C1 segment of cervical spinal cord (tissue), 14 donors: ENCODE measurements around the gene GABRG3.

Experiments used
- DNase-seq, 14 donors: peaks; one replicate each; lab custom pipeline; 2025; lab: John Stamatoyannopoulos, UW

GABRG3 gene

DNA sequence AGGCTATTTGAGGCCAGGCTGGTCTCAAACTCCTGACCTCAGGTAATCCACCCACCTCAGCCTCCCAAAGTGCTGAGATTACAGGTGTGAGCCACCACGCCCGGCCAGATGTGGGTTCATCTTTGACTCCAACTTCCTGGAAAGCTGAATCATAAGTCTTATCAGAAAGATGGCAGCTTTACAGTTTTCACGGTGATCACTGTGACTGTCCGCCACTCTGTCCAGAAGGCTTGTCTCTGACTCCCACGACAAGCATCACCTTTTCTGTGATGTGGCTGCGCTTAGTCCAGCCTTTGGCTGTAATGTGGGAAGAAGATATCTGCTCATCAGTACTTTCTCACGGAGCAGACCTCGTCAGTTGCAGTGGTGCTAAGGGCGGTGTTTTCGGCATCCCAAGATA, 527.7 kb downstream of the GABRG3 start:
- no peak for DNase-seq

DNA sequence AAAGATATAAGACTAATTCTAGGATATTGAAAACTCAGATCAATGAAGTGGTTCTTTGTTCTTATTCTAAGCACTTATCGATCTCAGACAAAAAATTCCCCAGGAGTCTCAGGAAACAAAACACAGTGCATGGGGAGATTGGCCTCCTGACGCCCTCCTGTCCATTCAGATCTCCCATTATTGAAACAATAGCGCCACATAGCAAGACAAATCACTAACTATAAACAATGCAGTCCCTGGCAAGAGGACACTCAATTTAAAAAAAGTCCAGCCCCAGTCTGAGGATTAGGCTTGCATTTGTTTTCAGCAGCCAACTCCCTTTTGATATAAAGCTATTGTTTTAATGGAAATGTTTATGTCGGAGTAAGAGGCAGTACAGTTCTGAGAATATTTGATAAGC, 528.2 kb downstream of the GABRG3 start:
- DNase-seq = no peak

DNA sequence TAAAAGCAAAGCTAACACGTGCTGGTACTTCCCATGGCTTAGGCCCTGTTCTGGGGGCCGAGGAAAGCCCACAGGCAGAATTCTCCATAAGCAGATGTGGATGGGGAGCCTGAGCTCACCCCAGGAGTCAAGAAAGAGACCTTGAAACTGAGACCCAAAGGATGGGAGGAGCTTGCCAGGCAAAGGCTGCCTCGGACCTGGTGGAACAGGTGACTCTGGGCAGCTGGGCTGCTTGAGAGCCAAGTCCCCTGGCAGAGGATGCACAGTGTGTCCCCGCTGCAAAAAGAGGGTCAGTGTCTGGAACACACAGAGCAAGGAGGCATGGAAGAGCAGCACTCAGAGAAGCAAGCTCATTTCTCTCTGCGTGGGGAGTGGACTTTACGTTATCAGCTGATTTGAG, 528.7 kb downstream of the GABRG3 start:
- no peak for DNase-seq

DNA sequence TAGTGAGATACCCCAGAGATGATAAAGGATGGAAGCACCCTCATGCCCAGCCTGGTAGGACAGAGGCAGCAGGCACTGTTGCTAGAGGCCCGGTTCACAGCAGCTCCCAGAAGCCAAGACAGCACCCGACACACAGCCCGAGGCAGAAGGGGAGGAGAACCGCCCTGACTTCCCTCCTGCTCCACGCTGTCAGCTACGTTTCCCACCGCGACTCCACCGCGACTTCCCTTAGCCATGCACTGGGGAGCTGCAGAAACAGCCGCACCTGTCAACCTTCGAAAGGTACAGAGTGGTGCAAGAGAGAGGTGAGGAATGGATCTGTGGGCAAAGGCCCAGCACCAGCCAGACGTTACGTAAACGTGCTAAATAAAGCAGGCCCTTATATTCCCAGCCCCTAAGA, 529.2 kb downstream of the GABRG3 start:
- DNase-seq = no peak

DNA sequence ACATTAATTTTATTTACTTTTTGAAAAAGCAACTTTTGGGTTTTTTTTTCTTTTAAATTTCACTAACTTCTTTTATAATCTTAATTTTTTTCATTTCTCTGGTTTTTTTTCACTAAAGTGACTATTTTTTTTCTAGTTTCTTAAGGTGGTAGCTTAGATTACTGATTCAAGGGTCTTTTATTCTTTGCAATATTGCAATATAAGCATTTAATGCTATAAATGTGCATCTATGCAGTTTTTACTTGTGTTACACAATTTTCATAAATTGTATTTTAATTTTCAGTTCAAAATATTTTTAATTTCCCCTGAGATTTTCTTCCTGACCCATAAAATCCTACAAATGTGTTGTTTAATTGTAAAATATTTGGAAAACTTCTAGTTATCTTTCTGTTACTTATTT, 535.8 kb downstream of the GABRG3 start:
- DNase-seq = no peak

DNA sequence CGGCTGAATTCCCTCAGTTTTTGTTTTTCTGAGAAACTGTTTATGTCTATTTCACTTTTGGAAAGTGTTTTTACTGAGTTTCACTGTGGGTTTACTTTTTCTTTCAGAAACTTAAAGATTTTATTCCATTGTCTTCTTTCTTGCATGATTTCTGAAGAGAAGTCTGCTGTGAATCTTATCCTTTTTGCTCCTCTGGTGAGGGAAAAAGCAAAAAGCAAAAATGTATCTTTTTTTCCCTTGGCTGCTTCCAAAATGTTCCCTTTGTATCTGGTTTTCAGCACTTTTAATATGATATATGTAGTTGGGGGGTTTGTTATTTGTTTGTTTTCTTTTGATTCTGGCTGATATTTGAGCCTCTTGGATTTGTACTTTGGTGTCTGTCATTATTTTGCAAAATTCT, 538.0 kb downstream of the GABRG3 start:
- no peak for DNase-seq

DNA sequence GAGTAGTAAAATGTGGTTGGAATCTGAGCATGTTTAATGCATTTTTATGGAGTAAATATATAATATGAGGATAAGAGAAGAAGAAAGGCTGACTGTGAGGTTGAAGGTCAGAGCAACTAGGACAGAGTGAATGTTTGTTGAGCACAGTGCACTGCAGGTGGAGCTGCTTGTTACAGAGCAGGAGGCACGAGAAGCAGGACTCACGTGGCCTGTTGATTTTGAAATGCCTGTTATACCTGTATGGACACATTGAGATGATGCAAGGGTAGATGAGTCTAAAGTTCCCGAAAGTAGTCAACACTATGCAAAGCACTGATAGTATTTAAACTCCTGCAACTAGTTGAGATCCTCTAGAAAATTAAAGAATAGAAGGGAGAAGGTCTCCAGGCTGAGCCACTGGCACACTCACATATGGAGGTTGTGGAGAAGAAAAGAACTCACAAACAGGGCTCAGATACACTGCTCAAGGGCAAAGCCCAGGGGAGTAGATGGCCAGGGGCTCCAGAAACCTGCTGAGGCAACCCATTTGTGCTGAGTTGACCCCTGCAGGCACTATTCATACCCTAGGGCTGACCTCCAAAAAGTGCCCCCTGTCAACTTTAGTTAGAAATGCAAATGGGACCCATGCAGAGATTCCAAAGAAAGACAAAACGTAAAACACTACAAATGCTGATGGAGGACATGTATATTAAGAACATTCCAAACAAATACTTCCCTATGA, 541.5 kb downstream of the GABRG3 start:
- no peak for DNase-seq

DNA sequence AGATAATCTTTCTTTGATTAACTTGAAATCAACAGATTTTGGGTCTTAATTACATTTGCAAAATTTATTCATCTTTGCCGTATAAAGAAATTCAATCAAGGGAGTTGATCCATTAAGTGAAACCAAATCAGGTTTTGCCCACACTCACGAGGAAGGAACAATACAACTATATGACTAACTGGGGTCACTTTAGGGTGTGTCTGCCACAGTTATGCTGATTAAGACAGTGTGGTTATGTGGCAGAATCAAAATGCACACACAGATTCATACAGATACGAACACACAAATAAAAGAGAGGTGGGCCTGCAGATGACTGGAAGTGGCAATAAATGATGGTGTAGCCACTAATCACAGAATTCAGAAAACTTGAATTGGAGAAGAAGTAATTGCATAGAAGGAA, 543.5 kb downstream of the GABRG3 start:
- DNase-seq = no peak

DNA sequence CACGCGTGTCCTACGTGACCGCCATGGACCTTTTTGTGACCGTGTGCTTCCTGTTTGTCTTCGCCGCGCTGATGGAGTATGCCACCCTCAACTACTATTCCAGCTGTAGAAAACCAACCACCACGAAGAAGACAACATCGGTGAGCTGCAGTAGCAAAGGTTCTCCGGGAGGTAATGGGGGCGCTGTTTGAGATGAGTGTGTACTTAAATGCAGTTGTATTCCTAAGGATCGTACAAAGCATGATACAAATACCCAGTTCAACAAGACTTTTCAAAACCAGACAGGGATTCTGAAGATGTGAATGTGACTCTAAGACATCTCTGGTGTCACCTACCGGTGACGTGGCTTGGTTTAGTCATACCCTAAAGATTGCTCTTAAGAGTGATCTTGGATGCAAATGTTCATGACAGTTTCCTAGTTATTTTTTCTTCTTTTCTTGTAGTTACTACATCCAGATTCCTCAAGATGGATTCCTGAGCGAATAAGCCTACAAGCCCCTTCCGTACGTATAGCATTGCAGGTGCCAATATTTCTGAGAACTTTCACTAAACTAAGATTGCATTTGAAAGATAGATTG, 556.6 kb downstream of the GABRG3 start:
- DNase-seq = no peak

DNA sequence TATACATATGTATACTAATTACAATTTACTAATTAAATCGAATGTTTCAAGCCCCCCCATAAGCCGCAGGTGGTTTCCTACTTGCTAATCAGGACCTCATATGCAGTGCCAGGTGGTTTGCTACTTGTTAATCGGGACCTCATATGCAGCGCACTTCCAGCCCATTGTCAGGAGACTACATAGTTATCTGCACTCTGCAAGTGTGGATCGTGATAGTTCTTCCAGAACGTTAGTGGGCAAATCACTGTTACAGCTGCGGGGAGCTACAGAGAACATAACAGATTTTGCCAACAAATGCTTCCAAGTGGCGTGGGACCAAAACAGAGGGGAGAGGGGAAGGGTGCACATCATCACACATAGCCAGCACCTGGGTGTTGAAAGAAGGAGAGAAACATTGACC, 558.4 kb downstream of the GABRG3 start:
- no peak for DNase-seq

DNA sequence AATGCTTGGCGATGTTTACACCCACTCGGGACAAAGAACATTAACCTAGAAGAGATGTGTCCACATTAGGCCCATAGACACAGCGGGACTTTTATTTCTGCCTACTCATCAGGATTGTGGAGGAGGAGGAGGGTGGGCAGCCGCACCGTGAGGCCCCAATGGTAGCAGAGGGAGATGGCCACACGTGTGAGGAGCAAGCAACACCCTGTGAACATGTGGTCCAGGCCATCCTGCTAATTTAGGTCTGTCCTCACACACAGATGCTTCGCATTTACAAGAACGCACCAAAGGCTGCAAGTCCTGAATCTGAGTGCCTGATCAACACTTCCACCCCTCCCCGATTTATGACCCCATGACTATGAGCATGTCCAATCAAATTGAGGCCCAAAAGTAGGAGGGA, 560.0 kb downstream of the GABRG3 start:
- no peak for DNase-seq

DNA sequence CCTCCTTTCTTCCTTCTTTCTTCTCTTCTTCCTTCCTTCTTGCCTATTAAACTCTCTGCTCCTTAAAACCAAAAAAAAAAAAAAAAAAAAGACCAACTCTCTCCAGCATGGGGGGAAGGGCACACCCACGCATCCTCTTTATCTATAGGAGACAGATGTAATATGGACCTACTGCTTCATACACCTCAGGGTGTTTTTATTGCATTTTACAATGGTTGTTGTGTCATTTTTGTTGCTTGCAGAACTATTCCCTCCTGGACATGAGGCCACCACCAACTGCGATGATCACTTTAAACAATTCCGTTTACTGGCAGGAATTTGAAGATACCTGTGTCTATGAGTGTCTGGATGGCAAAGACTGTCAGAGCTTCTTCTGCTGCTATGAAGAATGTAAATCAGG, 561.4 kb downstream of the GABRG3 start:
- no peak for DNase-seq

DNA sequence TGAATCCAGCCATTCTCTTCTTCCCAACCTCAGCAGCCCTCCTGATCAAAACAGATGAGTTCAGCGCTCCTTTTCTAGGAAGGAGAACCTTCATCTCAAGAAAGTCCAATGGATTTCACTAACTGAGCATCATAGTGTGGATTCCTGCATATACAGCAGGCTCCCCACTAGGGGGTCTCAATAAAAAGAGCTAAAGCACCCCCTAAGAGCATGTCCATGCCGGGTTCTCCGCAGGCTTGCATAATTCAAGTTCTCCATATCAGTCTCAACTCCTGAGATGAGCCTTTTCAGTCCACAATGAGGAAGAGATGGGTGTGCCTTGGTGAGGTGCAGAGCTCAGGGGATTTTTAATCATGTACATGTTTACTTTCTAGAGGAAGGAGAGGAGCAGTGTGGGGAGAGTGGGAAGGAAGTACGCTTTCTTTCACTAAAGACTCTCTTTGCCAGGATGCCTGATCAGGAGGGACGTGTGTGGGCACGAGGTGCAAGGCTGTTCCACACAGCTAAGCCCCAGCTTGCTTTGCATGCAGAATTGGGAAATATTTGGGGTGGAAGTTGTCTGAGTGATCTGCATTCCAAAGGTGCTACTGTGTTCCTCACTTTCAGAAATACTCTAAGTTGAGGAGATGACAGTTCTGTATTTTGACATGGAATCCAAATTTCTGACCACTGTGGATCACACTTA, 564.6 kb downstream of the GABRG3 start:
- DNase-seq = no peak

DNA sequence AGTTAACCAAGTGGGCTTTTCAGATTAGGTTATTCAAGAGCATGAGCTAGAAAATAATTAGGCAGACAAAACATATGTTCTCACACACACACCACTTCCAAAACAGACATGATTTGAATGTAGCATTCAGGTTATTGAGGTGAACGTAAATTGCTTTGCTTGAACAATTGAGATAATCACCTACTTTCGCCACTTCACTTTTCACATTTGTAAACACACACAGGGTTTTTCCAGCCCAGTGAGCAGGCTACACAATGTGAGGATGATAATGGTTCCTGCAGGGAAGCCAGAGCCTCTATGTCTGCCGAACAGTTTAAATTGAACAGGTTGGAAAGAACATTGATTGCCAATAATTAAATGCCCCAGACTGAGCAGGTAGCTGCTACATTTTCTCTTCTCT, 567.3 kb downstream of the GABRG3 start:
- DNase-seq = no peak

DNA sequence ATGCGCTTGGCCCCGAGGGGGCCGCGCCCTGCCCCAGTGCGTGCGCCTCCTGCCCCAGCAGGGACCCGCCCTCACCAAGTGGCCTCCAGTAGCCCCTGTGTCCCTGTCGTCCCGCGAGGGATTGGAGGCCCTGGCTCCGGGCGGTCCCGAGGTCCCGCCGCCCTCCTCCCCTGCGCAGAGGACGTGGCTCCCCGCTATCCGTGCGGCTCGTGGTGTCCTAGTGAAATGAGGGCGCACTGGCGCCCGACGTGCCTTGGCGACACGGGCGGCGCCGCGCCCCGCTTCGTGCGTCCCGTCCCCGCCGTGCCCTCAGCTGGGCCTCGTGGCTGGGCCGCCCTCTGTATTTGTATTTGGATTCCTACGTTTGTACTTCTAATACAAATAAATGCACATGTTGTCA, 570.6 kb downstream of the GABRG3 start:
- DNase-seq = no peak

DNA sequence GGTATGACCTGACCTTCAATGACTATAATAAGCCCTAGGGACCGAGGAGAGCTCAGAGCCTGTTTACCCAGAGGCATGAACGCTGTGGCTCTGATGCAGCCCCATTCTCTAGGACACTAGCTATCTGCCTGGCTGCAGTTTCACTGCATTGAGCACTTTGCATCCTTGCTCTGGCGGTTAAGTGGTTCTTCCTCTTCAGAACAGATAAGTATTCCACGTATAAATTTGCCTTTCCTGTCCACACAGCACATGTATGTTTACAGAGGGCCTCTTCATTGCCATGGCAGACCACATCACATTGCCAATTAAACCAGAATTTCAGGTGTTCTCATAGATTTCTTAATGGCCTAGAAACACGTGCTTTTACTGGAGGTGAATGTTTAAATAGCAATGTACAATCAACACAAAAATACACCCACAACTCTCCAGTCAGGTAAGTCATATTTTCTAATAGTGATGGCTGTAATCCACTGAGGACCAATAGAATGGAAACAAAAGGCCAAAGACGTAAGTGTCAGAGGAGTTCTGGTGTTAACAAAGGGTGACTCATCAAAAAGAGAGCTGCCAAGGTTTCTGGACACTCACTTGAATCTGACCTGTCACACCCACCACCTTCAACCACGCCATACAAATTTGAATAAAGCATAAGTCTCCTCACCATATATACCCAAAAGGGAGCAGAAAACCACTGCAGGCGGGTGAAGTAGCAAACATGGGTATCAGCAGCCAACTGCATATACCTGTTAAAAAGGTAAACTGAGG, 574.7 kb downstream of the GABRG3 start:
- DNase-seq = no peak

DNA sequence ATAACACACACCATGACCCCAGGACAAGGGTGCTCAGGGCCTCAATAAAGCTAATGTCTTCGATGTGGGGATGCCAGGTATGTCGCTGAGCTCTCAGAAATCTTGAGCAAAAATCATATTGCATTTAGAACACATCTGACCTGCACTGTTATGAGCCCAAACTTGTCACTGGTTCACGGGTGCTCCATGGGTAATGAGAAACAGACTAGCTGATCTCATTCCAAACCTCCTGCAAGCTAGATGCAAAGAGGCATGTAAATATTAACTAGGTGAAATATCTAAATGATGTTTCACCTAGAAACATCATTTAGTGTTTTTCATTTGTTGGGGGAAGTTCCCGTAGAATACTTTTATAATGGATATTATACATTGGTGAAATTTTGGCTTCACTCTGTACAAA, 578.8 kb downstream of the GABRG3 start:
- DNase-seq = no peak

DNA sequence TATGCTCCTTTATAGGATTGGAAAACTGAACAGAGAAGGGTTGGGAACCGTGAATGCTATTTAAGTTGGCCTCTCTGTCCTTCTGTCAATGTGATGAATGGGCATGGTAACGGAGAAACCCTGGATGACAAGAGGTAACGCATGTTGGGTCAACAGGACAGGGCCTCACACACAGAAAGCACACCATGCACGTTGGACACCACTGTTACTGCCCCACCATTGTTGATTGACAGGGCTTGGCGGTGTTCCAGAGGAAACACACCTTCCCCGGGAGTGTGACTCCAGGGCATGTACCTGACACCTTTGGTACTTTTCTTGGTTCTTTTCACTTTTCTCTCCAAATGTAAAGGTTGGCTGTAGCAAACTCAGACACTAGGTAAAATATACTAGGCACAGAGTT, 579.7 kb downstream of the GABRG3 start:
- DNase-seq = no peak

DNA sequence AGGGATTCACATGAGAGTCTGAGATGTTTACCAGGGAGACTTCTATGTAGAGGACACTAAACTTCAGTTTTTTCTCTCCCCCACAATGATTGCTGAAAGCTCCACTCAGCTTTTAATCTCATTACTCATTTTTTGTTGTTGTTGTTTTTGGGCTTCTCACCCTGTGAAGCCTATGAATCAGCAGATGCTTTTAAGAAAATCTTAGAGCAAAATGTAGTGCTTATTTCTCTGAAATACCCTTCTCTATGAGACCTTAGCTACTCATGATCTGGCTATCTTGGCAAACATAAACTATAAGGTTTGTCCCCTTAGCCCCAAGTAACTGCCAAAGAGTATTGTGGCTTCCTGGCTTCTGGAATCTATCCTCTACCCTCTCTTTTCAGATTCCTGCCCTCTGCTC, 590.8 kb downstream of the GABRG3 start:
- DNase-seq = no peak

DNA sequence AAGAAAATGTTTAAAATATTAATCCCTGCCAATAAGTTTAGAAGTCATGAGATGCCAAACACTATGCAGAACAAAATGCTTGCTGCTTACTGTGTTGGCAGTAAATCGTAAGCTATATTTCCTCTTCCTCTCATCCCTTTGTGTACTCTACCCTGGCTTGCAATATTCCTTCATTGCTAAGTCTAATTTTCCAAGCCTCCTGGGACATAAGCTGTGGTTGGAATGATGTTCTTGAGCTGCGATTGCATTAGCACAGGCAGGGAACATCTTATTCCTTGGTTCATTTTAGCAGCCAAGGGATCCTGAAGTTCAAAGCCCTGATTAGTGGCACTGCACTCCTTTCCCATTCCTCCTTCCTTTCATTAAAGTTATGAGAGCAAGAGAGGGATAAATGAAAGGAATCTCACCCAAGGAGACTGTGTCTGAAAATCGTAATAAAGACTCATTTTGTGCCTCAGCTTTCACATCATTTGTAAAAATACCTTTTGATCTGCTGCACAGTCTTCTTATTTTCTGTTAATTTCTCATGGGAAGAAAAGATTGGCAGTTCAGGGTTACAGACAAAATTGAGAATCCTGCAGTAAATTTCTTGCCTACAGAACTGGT, 592.9 kb downstream of the GABRG3 start:
- no peak for DNase-seq

DNA sequence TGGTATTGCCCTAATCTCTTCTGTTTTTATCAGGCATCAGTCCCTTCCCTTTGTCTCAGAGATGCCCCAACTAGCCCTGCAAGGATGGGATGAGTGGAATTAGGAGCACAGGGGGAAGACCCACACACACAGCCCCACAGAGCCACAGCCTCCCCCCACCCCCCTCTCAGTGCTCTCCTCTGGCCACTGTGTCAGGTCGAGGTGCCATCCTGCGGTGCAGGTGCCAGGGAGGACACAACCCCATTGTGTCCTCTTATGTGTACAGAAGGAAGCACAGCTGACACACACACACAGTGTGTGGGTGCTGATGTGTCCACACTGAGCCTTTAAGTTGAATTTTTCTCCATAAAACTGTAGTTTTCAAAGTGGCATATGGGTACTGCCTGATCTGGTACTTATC, 593.7 kb downstream of the GABRG3 start:
- no peak for DNase-seq

DNA sequence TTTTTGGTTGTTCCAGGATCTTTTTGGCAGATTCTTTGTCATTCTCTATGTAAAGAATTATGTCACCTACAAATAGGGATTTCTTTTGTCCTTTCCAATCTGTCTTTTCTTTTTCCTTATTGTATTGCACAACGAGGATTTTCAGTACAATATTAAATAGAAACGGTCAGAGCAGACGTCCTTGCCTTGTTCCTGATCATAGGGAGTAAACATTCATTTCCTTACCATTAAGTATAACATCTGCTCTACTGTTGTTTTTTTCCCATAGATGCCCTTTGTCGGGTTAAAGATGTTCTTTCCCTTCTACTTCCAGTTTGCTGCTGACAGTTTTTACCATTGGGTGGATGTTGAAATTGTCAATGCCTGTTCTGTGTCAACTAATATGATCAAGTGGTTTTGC, 599.8 kb downstream of the GABRG3 start:
- DNase-seq = no peak
